ENCODE results near the gene ZNF740. TPM values are rescaled to one million over a fixed set of nuclear protein-coding genes. Genes with fewer than 3 reads are reported as not detected.

ZNF740 gene
- total RNA-seq, 1 donor from 2014 or later: 19.2 TPM

GRCh38 chr12:53235742-53236442 lies 55.4 kb downstream of the ZNF740 start:
- no peak for DNase-seq (ENCODE audit: low spot score)
- intact Hi-C loops (cut with DNase I): no loop called here

GRCh38 chr12:53236443-53237111 lies 56.1 kb downstream of the ZNF740 start:
- DNase-seq (ENCODE audit: low spot score): no peak
- intact Hi-C loops (cut with DNase I): no loop called here

- no peak for DNase-seq (ENCODE audit: low spot score)
- intact Hi-C loops (cut with DNase I): no loop called here
Observed at GRCh38 chr12:53239643-53240258, 59.2 kb downstream of the ZNF740 start.

GRCh38 chr12:53241623-53242412 lies 61.3 kb downstream of the ZNF740 start:
- no peak for DNase-seq (ENCODE audit: low spot score)
- intact Hi-C loops (cut with DNase I): no loop called here

- intact Hi-C loops (cut with DNase I): no loop called here
- no peak for DNase-seq (ENCODE audit: low spot score)
Observed at GRCh38 chr12:53244337-53244736, 63.8 kb downstream of the ZNF740 start.

Other genes with a start within 250 kb of the ZNF740 start
- 10.7 TPM for gene KRT18, start 231.6 kb upstream of the ZNF740 start, total RNA-seq
- 324 TPM for gene EIF4B, start 174.3 kb upstream of the ZNF740 start, total RNA-seq
- 99.3 TPM for gene TNS2, start 130.7 kb upstream of the ZNF740 start, total RNA-seq
- gene SPRYD3, start 101.3 kb upstream of the ZNF740 start, total RNA-seq: 63.5 TPM
- gene IGFBP6, start 83.1 kb upstream of the ZNF740 start, total RNA-seq: 42.3 TPM
- gene SOAT2, start 77.2 kb upstream of the ZNF740 start, total RNA-seq: not detected
- gene CSAD, start 203 bp downstream of the ZNF740 start, total RNA-seq: 16.5 TPM
- 1.4 TPM for gene ITGB7, start 26.5 kb downstream of the ZNF740 start, total RNA-seq
- 21.2 TPM for gene RARG, start 51.5 kb downstream of the ZNF740 start, total RNA-seq
- 0.16 TPM for gene ESPL1, start 87.6 kb downstream of the ZNF740 start, total RNA-seq
- gene PFDN5, start 114.8 kb downstream of the ZNF740 start, total RNA-seq: 322 TPM
- 29.5 TPM for gene MYG1, start 119.0 kb downstream of the ZNF740 start, total RNA-seq
- gene AAAS, start 140.9 kb downstream of the ZNF740 start, total RNA-seq: 39.8 TPM
- not detected for gene SP7, start 155.6 kb downstream of the ZNF740 start, total RNA-seq
- 31.3 TPM for gene SP1, start 199.5 kb downstream of the ZNF740 start, total RNA-seq
- 0.43 TPM for gene AMHR2, start 243.1 kb downstream of the ZNF740 start, total RNA-seq

Measured in cardiac septum (tissue), 1 donor.